HepG2 (cell line): ENCODE results near the gene NGRN. TPM values are rescaled to one million over a fixed set of nuclear protein-coding genes. Genes with fewer than 3 reads are reported as not detected.

ENCODE experiments used
- AHR ChIP-seq: IDR thresholded peaks from 2 replicates; pipeline ENCODE4 v1.6.1; 2018; ENCODE audit warnings: missing genetic modification reagents, missing compliant biosample characterization
- ATF4 ChIP-seq, 2 experiments: fragments of 450-650 bp in 1 of 2; sonication (generic) in 1 of 2; formaldehyde crosslinking; IDR thresholded peaks; 2 replicates each; pipeline versions ENCODE4 v1.5.0 to v1.8.0; 2020 to 2022; ENCODE audit warnings: mild to moderate bottlenecking in 1 of 2, missing genetic modification reagents in 1 of 2
- CCDC6 ChIP-seq: sonication (generic); formaldehyde crosslinking; IDR thresholded peaks from 2 replicates; pipeline ENCODE4 v1.8.1; 2022; ENCODE audit warnings: mild to moderate bottlenecking, missing genetic modification reagents, moderate library complexity
- NR2F6 ChIP-seq, 2 experiments: IDR thresholded peaks; 2 replicates each; pipeline ENCODE4 v1.6.1; 2016; ENCODE audit warnings: antibody characterized with exemption in 1 of 2, mild to moderate bottlenecking in 1 of 2
- PAXIP1 ChIP-seq: sonication (generic); formaldehyde crosslinking; conservative IDR thresholded peaks from 2 replicates; pipeline ENCODE4 v1.4.0; 2020; ENCODE audit warnings: mild to moderate bottlenecking, missing genetic modification reagents, moderate library complexity
- PHB2 ChIP-seq: fragments of 450-650 bp; IDR thresholded peaks from 2 replicates; pipeline ENCODE4 v1.6.1; 2018; ENCODE audit not compliant: partially characterized antibody
- POLR2G ChIP-seq: fragments of 200-400 bp; formaldehyde crosslinking; IDR thresholded peaks from 2 replicates; pipeline ENCODE4 v1.6.1; 2018; ENCODE audit warnings: mild to moderate bottlenecking, low read depth, low read length, moderate library complexity
- RAD51 ChIP-seq: fragments of 450-650 bp; IDR thresholded peaks from 2 replicates; pipeline ENCODE4 v1.6.1; 2016; ENCODE audit warnings: borderline replicate concordance
- RARA ChIP-seq: IDR thresholded peaks from 2 replicates; pipeline ENCODE4 v1.6.1; 2016; ENCODE audit warnings: missing genetic modification reagents, missing compliant biosample characterization
- REXO4 ChIP-seq: sonication (generic); formaldehyde crosslinking; IDR thresholded peaks from 2 replicates; pipeline ENCODE4 v1.8.0; 2022; ENCODE audit warnings: missing genetic modification reagents, mild to moderate bottlenecking, borderline replicate concordance
- RNF2 ChIP-seq: fragments of 450-650 bp; conservative IDR thresholded peaks from 2 replicates; pipeline ENCODE4 v1.6.1; 2016; ENCODE audit warnings: low read depth
- RXRB ChIP-seq: IDR thresholded peaks from 2 replicates; pipeline ENCODE4 v1.6.1; 2016; ENCODE audit warnings: borderline replicate concordance, missing genetic modification reagents, missing compliant biosample characterization
- SP1 ChIP-seq, 2 experiments: fragments of 450-650 bp in 1 of 2; sonication (generic) in 1 of 2; formaldehyde crosslinking in 1 of 2; IDR thresholded peaks; 2 replicates each; pipeline versions ENCODE4 v1.4.0 to v1.6.1; 2016 to 2020; ENCODE audit warnings: missing genetic modification reagents in 1 of 2
- TGIF2 ChIP-seq: IDR thresholded peaks from 2 replicates; pipeline ENCODE4 v1.6.1; 2016; ENCODE audit warnings: control low read depth, missing compliant biosample characterization
- ZBTB14 ChIP-seq: sonication (generic); formaldehyde crosslinking; IDR thresholded peaks from 2 replicates; pipeline ENCODE4 v1.4.0; 2020; ENCODE audit warnings: missing genetic modification reagents
- ZFP90 ChIP-seq: sonication (generic); formaldehyde crosslinking; IDR thresholded peaks from 2 replicates; pipeline ENCODE4 v1.8.0; 2022; ENCODE audit warnings: missing genetic modification reagents, mild to moderate bottlenecking, inconsistent platforms, borderline replicate concordance
- ZNF331 ChIP-seq: sonication (generic); formaldehyde crosslinking; IDR thresholded peaks from 2 replicates; pipeline ENCODE4 v1.4.0; 2020; ENCODE audit warnings: missing genetic modification reagents
- ZNF510 ChIP-seq: sonication (generic); formaldehyde crosslinking; IDR thresholded peaks from 2 replicates; pipeline ENCODE4 v1.4.0; 2020; ENCODE audit warnings: low read depth, mild to moderate bottlenecking, missing genetic modification reagents
- ZNF781 ChIP-seq: sonication (generic); formaldehyde crosslinking; IDR thresholded peaks from 2 replicates; pipeline ENCODE4 v1.5.1; 2020; ENCODE audit warnings: borderline replicate concordance, mild to moderate bottlenecking, missing genetic modification reagents; ENCODE audit errors: not compliant biosample characterization
- polyA plus RNA-seq, 8 experiments: library from polyadenylated mRNA; depleted of rRNA in 3 of 8; stranded (reverse) in 7 of 8; unstranded in 1 of 8; fragments of >200 nt; fragmentation: Illumina TruSeq in 4 of 8; extraction: Trizol in 4 of 8; gene quantifications; 2 replicates each; pipeline versions ENCODE4 v1.2.1 to v1.2.3, GENCODE V29; 2011 to 2016; ENCODE audit warnings: low read depth in 4 of 8, missing spikeins in 1 of 8, mixed read lengths in 1 of 8; ENCODE audit not compliant: insufficient read depth in 1 of 8
- total RNA-seq, 5 experiments: library from RNA; depleted of rRNA; stranded (reverse); fragments of >200 nt; fragmentation: Illumina TruSeq; extraction: Trizol; gene quantifications; 2 replicates each; pipeline ENCODE4 v1.2.3, GENCODE V29; 2016; ENCODE audit warnings: low read depth in 1 of 5
- TF ChIP-seq, protein P1 (sequence below): IDR thresholded peaks from 2 replicates; pipeline ENCODE4 v1.6.1; 2016; ENCODE audit warnings: low read depth, control low read depth

NGRN gene
- total and polyA plus RNA-seq, 2 of the 13 experiments (the other 11 are each of a cell fraction or from before 2014, with no cell fraction given) = 39.8 to 63.7 TPM

GRCh38 chr15:90234096-90234988 is 31.1 kb upstream of the NGRN start, which contains the start of gene GDPGP1 (continued):
- TF ChIP-seq ZNF781 (peak; percentile 24), ZBTB14 (CRISPR knock-in tag) (no peak), RNF2 (no peak), CCDC6 (no peak), POLR2G (peak; percentile 85), RXRB (CRISPR knock-in tag) (peak; percentile 27; the same call in 1 of the 2 replicates), TGIF2 (0 out of 2 replicates have a peak, but pooled peaks have one; percentile 48), RAD51 (no peak), NR2F6 (IDR thresholded peaks at IDR 0.05) (no peak), NR2F6 (CRISPR knock-in tag; IDR thresholded peaks at IDR 0.05) (peak; percentile 42; the same call in 1 of the 2 replicates), ZNF331 (CRISPR knock-in tag) (0 out of 2 replicates have a peak, but pooled peaks have one; percentile 30), RARA (CRISPR knock-in tag) (peak; percentile 80; the same call in 1 of the 2 replicates), PHB2 (no peak), ATF4 (CRISPR knock-in tag; IDR thresholded peaks at IDR 0.05) (0 out of 4 replicates have a peak, but pooled peaks of 1 of the 2 experiments have one; percentile 15), AHR (CRISPR knock-in tag) (0 out of 2 replicates have a peak, but pooled peaks have one; percentile 1), PAXIP1 (CRISPR knock-in tag) (peak; percentile 29; the same call in 1 of the 2 replicates), REXO4 (CRISPR knock-in tag) (no peak), SP1 (IDR thresholded peaks at IDR 0.05) (no peak), SP1 (CRISPR knock-in tag; IDR thresholded peaks at IDR 0.05) (peak; percentile 54; the same call in 1 of the 2 replicates), ZFP90 (CRISPR knock-in tag) (no peak), ZNF510 (no peak)
- TF ChIP-seq, protein P1, sequence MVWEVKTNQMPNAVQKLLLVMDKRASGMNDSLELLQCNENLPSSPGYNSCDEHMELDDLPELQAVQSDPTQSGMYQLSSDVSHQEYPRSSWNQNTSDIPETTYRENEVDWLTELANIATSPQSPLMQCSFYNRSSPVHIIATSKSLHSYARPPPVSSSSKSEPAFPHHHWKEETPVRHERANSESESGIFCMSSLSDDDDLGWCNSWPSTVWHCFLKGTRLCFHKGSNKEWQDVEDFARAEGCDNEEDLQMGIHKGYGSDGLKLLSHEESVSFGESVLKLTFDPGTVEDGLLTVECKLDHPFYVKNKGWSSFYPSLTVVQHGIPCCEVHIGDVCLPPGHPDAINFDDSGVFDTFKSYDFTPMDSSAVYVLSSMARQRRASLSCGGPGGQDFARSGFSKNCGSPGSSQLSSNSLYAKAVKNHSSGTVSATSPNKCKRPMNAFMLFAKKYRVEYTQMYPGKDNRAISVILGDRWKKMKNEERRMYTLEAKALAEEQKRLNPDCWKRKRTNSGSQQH = peak; percentile 16; the same call in 1 of the 2 replicates
